Mammary epithelial cell (primary cell): ENCODE results near the gene TMEM101.

ENCODE experiments used
- CTCF ChIP-seq, 2 donors: IDR thresholded peaks in 1 of 2; conservative IDR thresholded peaks in 1 of 2; 2 replicates each; pipeline ENCODE4 v1.5.1; 2011 to 2012; ENCODE audit warnings: inconsistent platforms in 2 of 2, low read length in 2 of 2, mild to moderate bottlenecking in 2 of 2, control low read depth in 1 of 2, low read depth in 1 of 2; ENCODE audit not compliant: insufficient read depth in 1 of 2; ENCODE audit errors: extremely low read depth in 1 of 2
- EZH2 ChIP-seq: IDR thresholded peaks from 2 replicates; pipeline ENCODE4 v1.6.1; 2012; ENCODE audit warnings: low read length, inconsistent platforms, borderline replicate concordance

GRCh38 chr17:43998552-43998951 lies 16.2 kb downstream of the TMEM101 start:
- TF ChIP-seq CTCF (conservative IDR thresholded peaks at IDR 0.05 in 1 of 2, IDR thresholded peaks at IDR 0.05 in 1 of 2; ENCODE audit: extremely low read depth in 1 of 2, insufficient read depth in 1 of 2, low read depth in 1 of 2, low read length in 2 of 2) (no peak), EZH2 (no peak)
